Nucleus accumbens (tissue), 56 donors: Measurements from ENCODE around the gene ADAMTS2.
"Not testable (repeated sequence)": the region's sequence is repeated elsewhere in the genome, so short reads cannot be mapped to it uniquely, and the experiment has no call there.

Experiments
- DNase-seq, 56 donors: peaks; one replicate each; lab custom pipeline; 2025; lab: John Stamatoyannopoulos, UW

The ADAMTS2 gene

DNA sequence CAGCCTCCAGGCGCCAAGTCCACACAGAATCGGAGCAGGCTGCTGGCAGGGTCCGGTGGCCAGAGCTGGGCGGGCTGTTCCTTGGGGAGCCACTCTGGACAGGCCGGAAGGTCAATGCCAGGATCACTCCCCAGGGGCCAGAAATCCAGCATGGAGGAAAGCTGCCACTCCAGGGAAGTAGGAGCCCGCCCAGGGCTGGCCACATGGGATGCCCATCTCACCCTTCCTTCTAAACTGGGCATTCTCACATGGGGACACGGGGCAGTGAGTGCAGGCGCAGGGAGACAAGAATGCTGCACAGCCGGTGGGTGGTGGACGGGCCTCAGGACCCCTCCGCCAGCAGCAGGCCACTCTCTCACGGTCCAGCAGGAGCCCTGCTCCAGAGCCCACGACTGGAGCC, 58.2 kb downstream of the ADAMTS2 start:
- no peak for DNase-seq

- not testable (repeated sequence) for DNase-seq
These were observed 59.5 kb downstream of the ADAMTS2 start for GRCh38 chr5:179285776-179286162.

DNA sequence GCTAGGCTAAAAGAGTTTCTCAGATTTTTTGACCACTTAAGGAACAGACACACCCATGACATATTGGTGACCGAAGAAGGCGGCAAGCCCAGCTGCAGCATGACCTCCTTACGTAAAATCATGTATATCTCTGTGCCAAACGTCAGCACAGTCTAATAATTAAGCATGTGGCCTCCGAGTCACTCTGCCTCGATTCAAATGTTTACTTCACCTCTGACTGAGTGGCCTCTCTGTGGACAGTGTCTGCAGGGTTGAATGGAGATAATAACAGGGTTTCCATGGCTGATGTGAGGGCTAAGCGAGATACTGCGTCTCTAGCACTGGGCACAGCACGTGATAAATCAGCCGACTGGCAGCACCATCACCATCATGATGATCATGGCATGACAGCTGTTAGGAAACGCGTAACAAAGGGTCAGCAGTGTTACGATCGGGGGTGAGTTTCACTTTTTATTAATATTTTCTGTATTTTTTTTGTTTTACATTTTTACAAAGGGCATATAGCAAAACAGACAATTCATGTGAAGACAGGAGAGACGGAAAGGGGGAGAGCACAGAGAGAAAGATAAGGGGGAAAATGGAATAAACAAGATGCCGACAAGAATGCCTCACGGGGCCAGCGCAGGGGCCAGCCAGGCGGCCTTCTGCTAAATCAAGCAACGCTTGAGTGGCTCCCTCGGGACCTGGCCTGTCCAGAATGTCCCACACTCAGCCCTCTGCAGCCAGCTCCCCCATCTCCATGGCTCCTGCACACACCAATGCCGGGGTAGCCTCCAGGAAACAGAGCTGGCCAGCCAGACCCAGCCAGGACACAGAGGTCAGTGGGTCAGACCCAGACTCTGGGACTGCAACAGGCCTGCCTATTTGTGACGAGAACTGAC, 60.3 kb downstream of the ADAMTS2 start:
- peak in 24 of 56 donors; percentile 6 to 62 (median 29) for DNase-seq

- DNase-seq: not testable (repeated sequence)
These were observed 61.4 kb downstream of the ADAMTS2 start for GRCh38 chr5:179283908-179284307.

DNA sequence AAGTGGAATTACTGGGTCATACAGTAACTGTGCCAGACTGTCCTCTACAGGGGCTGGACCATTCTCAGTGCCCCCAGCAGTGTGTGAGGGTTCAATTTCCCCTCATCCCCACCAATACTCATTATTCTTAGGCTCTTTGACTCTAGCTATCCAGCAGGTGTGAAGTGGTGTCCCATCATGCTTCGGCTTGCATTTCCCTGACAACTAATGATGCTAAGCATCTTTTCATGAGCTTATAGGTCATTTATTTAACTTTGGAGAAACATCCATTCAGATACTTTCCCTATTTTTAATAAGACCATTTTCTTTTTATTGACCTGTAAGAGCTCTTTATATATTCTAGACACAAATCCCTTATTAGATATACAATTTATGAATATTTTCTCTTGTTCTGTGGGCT, 63.6 kb downstream of the ADAMTS2 start:
- DNase-seq: no peak

DNA sequence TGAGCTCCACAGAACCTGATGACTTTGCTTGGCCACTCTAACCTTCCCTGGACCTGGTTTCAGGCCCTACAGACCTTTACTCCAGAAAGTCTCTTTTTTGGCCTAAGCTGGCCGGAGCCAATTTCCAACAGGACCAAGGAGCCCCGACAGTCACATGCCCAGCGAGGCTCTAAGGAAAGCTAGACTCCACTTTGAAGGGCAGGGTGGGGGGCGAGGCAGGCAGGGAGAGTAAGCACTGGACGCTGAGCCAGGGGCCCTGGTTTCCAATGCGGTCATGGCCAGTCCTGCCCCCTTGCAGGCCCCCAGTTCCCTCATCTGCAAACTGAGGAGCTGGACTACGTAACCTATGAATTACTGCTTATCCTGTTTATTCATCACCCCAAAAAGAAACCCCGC, 65.2 kb downstream of the ADAMTS2 start:
- no peak for DNase-seq

- DNase-seq: no peak
These were observed 65.7 kb downstream of the ADAMTS2 start for GRCh38 chr5:179279347-179280094.

DNA sequence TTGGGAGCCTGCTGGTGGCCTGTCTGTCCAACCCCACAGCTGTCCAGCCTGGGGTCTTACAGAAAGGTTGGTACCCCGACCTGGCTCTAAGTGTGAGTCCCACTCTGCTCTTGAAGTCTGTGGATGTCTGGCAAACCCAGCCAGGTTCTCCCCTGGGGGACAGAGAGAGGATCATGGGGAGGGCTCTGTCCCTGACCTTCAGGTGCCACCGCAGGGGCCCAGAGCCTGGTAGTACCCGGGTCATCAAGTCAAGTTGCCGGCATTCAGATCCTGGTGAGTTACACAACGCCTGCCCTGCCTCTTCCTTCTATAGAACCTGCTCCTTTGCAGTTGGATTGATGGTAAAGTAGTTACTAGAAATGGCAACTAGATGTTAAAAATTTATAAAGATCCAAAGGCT, 66.7 kb downstream of the ADAMTS2 start:
- no peak for DNase-seq

DNA sequence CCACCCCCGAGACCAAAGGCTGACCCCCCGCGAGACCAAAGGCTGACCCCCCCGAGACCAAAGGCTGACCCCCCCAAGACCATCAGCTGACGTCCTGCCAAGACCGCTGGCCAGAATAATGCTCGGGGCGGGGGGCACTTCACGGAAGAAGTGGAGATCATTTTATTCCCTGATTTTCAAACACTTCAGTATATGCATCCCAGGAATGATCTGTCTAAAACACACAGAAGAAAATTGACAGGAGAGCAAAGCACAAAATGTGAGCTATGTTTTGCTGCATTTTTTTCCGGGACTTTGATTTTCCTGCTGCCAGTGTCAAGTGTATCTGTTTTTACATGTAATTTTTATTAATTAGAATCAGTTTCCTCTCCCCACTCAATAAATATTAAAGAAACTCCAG, 67.1 kb downstream of the ADAMTS2 start:
- DNase-seq: no peak

DNA sequence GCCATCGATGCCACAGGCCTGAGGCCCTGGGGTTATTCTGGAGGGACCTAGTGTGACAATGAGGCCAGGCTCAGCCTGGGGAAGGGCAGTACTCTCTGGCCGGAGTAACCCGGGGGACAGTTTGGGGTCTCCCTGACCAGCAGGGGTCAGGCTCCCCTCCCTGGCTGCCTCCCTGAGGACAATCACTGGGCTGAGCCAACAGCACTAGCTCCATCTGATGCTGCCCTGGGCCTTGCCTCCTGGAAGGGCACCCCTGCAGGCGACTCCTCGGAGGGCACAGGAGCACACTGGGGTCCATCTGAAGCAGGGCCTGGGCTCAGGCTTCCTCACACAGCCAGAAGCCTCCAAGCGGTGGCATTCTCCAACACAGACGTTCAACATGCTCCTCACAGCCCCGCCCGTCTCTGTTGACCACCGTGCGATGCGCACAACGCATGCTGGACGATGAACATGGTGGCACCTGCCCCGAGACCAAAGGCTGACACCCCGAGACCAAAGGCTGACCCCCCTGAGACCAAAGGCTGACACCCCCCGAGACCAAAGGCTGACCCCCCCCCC, 68.3 kb downstream of the ADAMTS2 start:
- DNase-seq: no peak

- no peak for DNase-seq
These were observed 69.1 kb downstream of the ADAMTS2 start for GRCh38 chr5:179275941-179276837.

GRCh38 chr5:179275381-179275878, 69.8 kb downstream of the ADAMTS2 start:
- no peak for DNase-seq

- peak in 1 of 56 donors; percentile 15 for DNase-seq
These were observed 70.6 kb downstream of the ADAMTS2 start for GRCh38 chr5:179274321-179275315.

- DNase-seq: no peak
These were observed 71.7 kb downstream of the ADAMTS2 start for GRCh38 chr5:179273441-179274145.

- no peak for DNase-seq
These were observed 72.2 kb downstream of the ADAMTS2 start for GRCh38 chr5:179273073-179273435.

DNA sequence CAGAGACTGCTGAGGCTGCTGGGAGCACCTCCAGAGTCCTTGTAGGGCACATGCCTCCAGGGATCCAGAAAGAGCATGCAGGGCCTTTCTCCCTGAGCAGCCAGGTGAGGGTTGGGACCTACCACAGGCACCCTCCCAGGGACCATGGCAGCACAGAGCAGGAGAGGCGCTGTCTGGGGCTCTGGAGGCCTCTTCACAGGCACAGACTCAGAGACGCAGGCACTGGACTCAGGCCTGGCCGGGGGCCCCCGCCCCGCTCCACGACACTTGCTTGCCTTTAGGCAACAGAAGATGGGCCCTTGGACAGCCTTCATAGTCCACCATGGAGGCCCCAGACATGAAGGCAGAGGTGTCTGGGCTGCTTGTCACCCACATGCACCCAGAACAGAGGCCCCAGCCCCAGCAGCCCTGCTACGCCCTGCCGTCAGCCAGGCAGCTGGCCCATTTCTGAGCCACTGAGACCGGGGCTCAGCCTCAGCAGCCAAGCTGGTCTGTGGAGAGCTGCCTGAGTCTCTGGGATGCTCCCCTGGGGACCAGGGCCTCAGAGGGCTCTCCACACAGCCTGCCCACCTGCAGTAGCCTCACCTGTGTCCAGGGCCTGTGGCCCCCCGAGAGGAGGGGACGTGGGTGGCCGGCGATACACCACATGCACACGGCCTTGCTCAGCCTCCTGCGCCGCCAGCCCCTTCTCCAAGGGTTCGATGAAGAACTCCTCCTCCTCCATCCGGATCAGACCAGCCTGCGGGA, 72.8 kb downstream of the ADAMTS2 start:
- no peak for DNase-seq

DNA sequence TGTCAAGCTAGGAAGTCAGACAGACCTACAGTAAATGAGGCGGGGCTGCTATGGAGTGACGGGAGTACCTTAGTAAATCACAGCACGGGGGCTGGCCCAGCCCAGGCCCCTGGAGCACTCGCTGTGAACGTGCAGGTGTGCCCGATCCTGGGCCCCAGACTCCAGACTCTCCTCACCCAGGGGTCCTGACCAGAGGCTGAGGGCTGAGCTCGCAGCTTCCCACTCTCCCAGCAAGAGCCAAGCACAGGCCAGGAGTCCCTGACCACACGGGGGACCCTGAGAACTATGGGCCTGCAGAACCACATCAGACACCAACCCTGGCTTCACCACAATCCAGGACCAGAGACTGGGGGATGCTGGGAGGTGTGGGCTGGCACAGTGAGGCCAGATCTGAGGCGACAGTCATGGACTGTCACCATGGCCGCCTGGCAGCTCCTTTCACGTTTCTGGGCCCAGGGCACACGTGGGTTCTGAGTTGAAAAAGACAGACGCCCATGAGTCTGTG, 73.4 kb downstream of the ADAMTS2 start:
- no peak for DNase-seq

DNA sequence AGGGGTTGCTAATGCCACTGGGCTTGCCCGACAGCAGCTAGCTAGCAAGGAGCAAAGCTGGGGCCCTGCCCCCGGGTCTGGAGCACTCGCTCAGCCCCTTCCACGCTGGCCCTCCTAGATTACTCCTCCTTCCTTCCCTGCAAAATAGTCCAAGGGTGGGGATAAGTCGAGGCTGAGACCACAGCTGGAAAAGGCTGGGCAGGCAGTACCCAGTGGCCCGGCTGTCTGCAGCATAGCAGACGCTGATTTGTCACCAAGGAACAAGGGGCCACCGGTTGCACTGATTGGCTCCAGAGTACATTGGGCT, 73.9 kb downstream of the ADAMTS2 start:
- no peak for DNase-seq
